ENCODE measurements around the gene MRPL10.

The MRPL10 gene

GRCh38 chr17:47877368-47878034 lies 46.2 kb upstream of the MRPL10 start:
- Histone ChIP-seq H3K36me3 (no peaks in the 10 kb centered on the region), H3K4me1 (ENCODE audit: control insufficient read depth in 1 of 2, insufficient read depth in 1 of 2, low read depth in 1 of 2, low read length in 1 of 2) (peaks cover 0 to 7% of the 10 kb centered on the region in 2 experiments), H3K9me3 (no peaks in the 10 kb centered on the region), H3K27me3 (peaks cover 64% of the 10 kb centered on the region), H3K4me3 (ENCODE audit: low read depth in 1 of 2, low read length in 1 of 2) (no peak overlapping the region), H3K27ac (no peak overlapping the region)
- TF ChIP-seq CTCF (IDR thresholded peaks at IDR 0.05): no peak

DNA sequence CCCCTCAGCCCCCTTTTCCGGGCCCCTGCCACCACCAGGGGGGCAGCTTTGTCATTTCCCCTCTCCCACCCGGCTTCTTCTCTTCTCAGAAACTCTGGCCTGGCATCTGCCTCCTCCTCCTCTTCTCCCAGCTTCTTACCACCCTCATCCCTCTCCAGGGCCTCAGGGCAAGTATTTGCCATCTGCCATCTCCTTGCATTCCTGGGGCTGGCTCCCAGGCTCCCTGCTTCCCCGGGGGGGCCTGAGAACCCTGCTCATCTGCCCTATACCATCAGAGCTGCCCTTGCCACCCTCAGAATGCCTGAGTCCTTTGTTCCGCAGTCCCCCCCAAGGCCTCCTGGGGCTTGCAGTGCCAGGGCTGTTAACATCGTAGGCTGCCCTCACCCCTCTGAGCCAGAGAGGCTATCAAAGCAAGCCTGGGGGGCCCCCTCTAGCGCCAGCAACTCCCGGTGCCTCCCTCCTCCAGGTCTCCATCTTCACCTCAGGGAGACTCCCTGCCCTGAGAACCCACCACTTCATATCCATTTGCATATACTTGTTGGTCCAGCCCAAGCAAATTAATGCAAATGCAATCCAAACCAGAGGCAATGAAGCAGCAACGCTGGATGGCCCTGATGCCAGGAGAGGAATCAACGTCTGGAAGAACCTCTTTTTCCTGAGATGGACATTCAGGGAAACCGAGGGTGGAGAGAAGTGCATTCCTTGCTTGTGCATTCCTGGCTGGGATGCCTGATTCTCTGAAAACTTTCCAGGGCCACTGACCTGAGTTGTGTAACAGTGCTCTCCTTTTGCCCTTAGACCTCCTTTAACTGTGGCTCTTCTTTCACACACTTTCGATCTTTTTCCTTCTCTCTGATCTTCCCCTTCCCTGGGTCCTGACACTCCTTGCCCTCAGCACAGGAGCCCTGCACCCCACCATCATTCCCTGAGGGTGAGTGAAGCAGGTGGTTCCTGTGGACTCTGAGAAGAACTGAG lies 44.0 kb upstream of the MRPL10 start:
- peaks cover 79% of the 10 kb centered on the region for H3K27me3 ChIP-seq
- H3K4me3 ChIP-seq (ENCODE audit: low read depth in 1 of 2, low read length in 1 of 2): no peak overlapping the region
- no peak overlapping the region for H3K27ac ChIP-seq
- no peak for TF ChIP-seq CTCF (IDR thresholded peaks at IDR 0.05)
- H3K36me3 ChIP-seq: no peaks in the 10 kb centered on the region
- H3K9me3 ChIP-seq: no peaks in the 10 kb centered on the region
- H3K4me1 ChIP-seq (ENCODE audit: control insufficient read depth in 1 of 2, insufficient read depth in 1 of 2, low read depth in 1 of 2, low read length in 1 of 2): no peaks in the 10 kb centered on the region

GRCh38 chr17:47873200-47874090 lies 42.1 kb upstream of the MRPL10 start:
- Histone ChIP-seq H3K36me3 (no peaks in the 10 kb centered on the region), H3K4me3 (ENCODE audit: low read depth in 1 of 2, low read length in 1 of 2) (no peak overlapping the region), H3K27me3 (peaks cover 83% of the 10 kb centered on the region), H3K4me1 (ENCODE audit: control insufficient read depth in 1 of 2, insufficient read depth in 1 of 2, low read depth in 1 of 2, low read length in 1 of 2) (no peaks in the 10 kb centered on the region), H3K27ac (peak overlapping the region; percentile 37), H3K9me3 (no peaks in the 10 kb centered on the region)
- TF ChIP-seq CTCF (IDR thresholded peaks at IDR 0.05): no peak

DNA sequence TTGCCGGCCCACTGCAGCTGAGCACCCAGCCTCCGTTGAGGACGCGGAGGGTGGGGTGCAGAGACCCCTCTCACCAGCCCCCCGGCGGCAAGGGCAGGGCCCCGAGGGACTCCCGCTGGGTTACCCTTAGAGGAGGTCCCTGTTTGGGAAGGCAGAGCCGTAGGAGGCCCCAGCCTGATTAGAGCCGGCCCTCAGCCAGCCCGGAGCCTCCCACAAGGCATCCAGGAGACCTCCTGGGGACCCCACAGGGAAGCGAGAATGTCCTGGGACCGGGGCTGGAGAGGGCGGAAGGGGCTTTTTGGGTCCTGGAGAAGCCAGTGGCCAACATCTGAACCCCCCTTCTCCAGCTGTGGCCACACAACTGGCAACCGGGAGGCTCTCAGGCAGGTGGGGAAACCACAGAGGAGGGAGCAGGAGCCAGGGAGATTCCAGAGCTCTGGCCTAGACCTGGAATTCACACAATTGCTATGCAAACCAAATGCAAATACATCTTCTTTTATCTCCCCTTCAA lies 41.4 kb upstream of the MRPL10 start:
- no peak overlapping the region for H3K4me3 ChIP-seq (ENCODE audit: low read depth in 1 of 2, low read length in 1 of 2)
- no peaks in the 10 kb centered on the region for H3K4me1 ChIP-seq (ENCODE audit: control insufficient read depth in 1 of 2, insufficient read depth in 1 of 2, low read depth in 1 of 2, low read length in 1 of 2)
- no peak for TF ChIP-seq CTCF (IDR thresholded peaks at IDR 0.05)
- H3K27ac ChIP-seq: no peak overlapping the region
- H3K36me3 ChIP-seq: no peaks in the 10 kb centered on the region
- H3K9me3 ChIP-seq: no peaks in the 10 kb centered on the region
- H3K27me3 ChIP-seq: peaks cover 82% of the 10 kb centered on the region

GRCh38 chr17:47872019-47872650 lies 40.8 kb upstream of the MRPL10 start:
- Histone ChIP-seq H3K27me3 (peaks cover 80% of the 10 kb centered on the region), H3K4me3 (ENCODE audit: low read depth in 1 of 2, low read length in 1 of 2) (no peak overlapping the region), H3K27ac (no peak overlapping the region), H3K9me3 (no peaks in the 10 kb centered on the region), H3K4me1 (ENCODE audit: control insufficient read depth in 1 of 2, insufficient read depth in 1 of 2, low read depth in 1 of 2, low read length in 1 of 2) (no peaks in the 10 kb centered on the region), H3K36me3 (no peaks in the 10 kb centered on the region)
- no peak for TF ChIP-seq CTCF (IDR thresholded peaks at IDR 0.05)
